Body of pancreas (tissue), 4 donors: Measurements from ENCODE around the gene LAMA4.

ENCODE experiments used
- POLR2A ChIP-seq, 3 donors: fragments of 450-650 bp; IDR thresholded peaks; one replicate each; pipeline ENCODE4 v1.6.1; 2016; ENCODE audit warnings: antibody characterized with exemption in 3 of 3, mild to moderate bottlenecking in 2 of 3
- TF ChIP-seq, protein P1 (sequence below), 7 experiments: fragments of 450-650 bp in 4 of 7; fragments of 200-600 bp in 3 of 7; sonication (generic) in 3 of 7; IDR thresholded peaks; one replicate each; pipeline ENCODE4 v1.5.1; 2016 to 2019; ENCODE audit warnings: antibody characterized with exemption in 7 of 7

DNA sequence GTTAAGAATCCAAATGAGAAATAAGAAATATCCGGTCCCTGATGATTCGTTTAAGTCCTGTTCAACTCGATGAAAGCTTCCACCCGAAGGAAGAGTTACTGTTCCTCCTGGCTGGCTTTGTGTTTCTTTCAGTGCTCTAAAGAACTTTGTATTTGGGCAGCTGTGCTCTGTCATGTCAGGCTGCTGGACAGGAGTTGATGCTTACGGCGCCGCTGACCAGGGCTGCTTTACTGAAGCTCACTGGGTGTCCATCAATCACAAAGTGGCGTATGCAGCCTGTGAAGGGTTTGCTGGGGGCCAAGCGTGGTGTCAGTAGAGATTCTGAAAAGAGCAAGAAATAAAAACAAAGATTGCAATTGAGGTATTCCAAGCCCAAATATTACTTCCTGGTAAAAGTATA, 145.1 kb downstream of the LAMA4 start:
- TF ChIP-seq, protein P1, sequence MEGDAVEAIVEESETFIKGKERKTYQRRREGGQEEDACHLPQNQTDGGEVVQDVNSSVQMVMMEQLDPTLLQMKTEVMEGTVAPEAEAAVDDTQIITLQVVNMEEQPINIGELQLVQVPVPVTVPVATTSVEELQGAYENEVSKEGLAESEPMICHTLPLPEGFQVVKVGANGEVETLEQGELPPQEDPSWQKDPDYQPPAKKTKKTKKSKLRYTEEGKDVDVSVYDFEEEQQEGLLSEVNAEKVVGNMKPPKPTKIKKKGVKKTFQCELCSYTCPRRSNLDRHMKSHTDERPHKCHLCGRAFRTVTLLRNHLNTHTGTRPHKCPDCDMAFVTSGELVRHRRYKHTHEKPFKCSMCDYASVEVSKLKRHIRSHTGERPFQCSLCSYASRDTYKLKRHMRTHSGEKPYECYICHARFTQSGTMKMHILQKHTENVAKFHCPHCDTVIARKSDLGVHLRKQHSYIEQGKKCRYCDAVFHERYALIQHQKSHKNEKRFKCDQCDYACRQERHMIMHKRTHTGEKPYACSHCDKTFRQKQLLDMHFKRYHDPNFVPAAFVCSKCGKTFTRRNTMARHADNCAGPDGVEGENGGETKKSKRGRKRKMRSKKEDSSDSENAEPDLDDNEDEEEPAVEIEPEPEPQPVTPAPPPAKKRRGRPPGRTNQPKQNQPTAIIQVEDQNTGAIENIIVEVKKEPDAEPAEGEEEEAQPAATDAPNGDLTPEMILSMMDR (IDR thresholded peaks at IDR 0.05) = no peak
- TF ChIP-seq POLR2A (IDR thresholded peaks at IDR 0.05) = no peak
